HTERT RPE-1 (cell line): Measurements from ENCODE around the gene PDXP.

Source experiments
- in situ Hi-C: fragments of 300-500 bp; cut with MboI; formaldehyde crosslinking; loops from 4 replicates; pipeline ENCODE4 v1.14.3; 2020; ENCODE audit warnings: low sequenced_read_pairs

PDXP gene

DNA sequence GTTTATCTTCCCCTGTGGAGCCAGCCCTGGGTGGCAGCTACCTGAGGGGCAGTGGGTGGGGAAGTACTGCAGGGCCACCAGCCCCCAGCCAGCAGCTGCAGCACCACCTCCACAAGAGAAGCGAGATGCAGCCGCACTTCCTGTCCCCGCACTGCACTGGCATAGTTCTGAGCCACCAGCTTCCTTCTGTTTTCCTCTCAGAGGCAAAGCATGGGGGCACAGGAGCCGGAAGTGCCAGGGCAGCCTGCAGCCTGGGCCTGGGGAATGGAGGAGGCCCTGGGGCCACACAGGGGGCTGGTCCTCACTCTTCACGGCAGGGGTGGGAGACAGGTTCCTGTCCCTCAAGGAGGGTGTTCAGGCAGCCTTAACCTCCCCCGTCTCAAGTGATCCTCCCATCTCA lies 31.0 kb upstream of the PDXP start:
- in situ Hi-C loops: no loop called here

DNA sequence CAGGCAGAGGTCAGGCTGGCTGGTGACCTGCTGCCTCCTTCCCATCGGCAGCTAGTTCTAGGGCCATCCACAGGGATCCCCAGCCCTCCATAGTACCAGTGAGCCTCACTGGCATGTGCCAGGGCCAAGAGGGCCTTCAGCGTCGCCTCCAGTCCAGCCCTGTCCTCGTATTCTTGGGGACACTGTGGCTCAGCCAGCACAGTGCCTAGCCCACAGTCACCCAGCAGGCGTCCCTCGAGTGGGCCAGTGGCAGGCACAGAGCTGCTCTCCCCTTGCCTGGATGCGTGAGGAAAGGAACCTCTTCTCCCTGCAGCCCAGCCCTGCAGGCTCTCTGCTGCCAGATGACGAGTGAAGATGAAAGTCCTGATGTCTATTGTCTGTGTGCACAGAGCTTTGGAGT lies 29.7 kb upstream of the PDXP start:
- in situ Hi-C loops: no loop called here

DNA sequence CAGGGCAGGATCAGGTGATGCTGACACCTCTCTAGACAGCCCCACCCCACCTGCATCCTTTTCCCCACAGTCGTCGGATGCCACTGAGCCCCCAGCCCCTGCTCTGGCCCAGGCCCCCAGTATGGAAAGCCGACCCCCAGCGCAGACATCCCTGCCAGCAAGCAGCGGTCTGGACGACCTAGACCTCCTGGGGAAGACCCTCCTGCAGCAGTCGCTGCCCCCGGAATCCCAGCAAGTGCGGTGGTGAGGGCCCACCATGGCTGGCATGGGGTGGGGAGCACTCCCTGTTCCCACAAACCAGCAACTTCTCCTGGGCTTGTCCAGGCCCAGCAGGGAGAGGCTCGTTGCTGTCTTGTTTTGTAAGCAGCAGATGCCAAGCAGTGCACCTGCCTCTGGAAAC lies 28.6 kb upstream of the PDXP start:
- in situ Hi-C loops: no loop called here

DNA sequence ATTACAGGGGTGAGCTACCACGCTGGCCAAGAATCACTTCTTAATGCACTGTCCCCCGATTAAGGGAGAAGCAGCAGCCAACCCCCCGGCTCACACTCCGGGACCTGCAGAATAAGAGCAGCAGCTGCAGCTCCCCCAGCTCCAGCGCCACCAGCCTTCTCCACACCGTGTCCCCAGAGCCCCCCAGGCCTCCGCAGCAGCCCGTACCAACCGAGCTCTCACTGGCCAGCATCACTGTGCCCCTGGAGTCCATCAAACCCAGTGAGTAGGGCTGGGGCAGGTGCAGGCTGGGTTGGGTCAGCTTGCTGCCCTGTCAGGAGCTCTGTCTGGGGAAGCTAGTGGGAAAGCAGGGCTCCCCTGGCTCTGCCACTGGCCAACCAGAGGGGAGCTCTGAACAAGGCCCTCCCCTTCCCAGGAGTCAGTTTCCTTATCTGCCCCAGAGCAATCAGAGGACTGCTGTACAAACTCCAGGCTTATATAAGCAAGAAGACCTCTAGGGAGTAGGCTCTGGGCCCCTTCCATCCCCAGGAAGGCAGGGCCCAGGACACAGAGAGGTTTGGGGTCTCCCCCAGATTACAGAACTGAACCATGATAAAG lies 27.6 kb upstream of the PDXP start:
- in situ Hi-C loops: no loop called here

DNA sequence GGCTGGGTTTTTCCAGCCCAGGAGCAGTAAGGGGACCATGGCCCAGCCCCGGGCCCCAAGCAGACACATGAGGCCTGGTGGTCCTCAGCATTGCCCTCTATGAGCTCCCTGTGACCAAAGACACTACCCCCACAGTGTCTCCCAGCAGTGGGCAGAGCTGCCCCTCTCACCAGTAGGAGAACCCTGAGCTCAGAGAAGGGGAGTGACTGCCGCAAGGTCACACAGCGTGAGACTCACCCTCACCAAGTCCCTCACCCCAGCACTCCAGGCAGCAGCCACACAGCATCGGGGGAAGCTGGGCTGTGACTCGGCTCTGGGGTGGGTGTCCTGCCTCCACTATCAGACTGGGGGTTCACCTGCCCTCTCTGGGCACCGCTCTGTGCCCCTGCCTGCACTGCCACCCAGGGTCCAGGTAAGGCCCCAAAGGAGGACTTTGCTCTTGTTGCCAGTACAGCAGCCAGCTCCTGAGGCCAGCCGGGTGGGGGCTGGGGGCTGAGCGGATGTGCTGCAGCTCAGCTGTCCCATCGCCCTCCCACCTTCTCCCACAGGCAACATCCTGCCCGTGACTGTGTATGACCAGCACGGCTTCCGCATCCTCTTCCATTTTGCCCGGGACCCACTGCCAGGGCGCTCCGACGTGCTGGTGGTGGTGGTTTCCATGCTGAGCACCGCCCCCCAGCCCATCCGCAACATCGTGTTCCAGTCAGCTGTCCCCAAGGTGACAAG lies 26.9 kb upstream of the PDXP start:
- in situ Hi-C loops: no loop called here

DNA sequence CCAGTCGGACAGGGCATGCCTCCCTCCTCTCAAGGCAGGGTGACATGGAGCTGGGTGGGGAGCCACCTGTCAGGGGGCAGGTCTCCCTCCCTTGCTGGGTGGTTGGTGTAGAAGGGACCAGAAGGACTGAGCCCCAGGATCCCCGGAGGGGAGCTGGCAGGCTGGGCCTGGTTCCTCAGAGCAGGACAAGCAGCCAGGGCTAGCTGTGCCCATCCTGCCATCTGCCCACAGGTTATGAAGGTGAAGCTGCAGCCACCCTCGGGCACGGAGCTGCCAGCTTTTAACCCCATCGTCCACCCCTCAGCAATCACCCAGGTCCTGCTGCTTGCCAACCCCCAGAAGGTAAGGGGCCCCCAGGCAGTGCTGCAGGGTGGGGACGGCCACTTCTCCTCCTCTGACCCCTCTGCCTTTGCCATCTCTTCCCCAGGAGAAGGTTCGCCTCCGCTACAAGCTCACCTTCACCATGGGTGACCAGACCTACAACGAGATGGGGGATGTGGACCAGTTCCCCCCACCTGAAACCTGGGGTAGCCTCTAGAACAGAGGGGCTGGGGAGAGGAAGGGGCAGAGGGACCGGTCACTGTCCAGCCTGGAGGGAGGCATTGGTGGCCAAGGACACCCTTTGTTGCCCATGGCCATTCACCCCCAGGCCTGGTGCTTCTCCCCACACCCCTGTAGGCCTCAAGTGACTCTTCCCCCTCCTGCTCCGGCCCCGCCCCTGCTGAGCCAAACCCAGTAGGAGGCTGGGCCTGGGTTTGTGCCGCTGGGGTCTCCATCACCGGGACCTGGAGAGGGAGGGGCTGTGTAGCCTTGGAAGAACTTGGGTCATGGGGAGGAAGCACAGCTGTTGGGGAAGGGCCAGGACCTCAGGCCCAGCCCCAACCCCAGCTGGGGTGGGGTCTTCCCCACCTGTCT lies 26.1 kb upstream of the PDXP start:
- in situ Hi-C loops: no loop called here

DNA sequence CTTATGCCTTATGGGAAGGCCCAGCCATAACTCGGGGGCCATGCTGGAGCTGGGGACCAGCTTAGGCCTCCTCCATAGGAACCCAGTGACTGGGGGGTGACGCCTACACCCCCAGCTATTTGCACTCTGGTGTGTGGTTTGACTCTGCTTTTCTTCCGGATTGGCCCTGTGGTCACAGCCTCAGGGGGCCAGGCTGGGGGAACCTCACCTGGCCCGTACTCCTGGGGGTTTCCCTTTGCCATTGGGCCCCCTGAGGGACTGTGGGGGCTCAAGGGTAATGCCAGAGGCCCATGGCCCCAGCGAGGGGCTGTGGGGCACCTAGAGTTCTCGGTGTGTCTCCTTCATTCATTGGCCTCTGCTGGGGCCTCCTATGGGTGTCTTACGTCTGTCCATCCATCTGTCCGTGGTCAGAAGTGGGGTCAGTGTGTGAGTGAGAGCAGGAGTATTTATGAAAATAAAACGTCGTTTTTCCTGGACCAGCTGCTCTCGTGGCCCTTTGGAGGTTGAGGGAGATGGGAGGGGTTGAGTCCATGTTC lies 25.4 kb upstream of the PDXP start:
- in situ Hi-C loops: no loop called here

DNA sequence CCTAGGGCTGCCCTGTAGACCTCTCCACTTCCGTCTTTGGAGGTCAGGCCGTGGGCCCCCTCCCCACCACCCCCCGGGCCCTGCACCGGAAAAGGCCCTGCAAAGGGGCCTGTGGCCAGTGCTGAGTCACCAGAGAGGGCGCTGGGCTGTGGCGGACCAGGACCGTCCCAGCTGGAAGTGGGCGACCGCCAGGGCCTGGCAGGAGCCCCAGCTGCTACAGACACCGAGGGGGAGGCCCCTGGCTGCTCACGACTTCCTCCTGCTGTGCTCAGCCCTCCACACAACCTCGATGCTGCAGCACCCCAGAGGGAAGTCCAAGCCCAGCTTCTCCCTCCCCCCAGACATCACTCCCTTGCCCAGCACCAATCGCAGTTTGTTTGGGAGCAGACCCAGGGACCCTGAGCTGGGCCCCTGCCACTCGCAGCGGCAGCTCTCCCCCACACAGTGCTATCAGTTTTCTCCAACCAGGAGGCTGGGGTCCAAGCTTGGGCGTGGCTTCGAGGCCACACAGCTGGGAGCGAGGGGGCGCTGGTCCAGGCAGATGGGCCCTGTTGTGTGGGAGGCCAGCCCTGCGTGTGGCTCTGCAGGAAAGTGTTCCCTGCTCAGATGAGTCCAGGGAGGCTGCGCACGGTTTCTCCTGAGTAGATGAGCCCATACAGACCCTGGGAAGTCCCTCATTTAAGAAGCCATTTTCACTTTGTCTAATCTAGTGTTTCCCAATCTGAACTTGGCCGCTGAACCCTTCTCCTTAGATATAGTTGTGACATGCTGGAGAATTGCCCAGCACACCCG lies 24.7 kb upstream of the PDXP start:
- in situ Hi-C loops: no loop called here

DNA sequence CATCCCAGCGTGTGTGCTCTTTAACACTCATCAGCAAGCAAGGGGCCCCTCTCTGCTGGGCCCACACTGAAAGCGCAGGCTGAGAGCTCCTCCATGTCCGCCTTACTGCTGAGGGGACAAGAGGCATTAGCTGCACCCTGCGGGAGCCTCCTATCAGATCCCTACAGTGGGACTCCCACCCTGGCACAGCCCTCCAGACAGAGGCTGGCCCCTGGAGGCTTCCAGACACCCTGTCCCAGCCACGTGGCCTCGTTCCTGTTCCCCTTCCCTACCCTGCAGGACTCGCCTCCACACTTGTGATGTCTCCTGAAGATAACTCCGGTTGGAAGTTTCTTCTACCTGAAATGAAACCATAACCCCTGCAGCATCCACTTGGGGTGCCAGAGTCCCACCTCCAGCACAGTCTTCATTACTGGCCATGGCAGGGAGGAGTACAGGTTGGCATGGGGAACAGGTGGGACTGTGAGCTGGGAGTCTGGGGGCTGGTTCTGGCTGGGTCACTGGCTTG lies 24.1 kb upstream of the PDXP start:
- in situ Hi-C loops: no loop called here

DNA sequence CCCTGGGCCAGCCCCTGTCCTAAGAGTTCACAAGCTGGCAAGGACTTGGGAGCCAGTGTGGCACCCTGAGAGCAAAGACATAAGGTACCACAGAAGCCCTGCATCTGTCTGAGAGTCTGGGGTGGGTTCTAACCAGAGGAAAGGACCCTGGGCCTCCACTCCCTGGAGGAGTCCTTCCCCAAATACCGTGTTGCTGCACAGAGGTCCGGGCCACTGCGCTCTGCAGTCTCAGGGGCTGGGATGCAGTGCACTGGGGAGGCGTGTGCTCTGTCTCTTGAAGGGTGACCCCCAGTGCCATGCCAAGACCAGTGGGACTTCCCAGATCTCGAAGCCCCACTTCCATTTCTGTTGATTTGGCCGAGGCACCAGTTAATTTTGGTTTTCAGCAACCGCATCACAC lies 23.4 kb upstream of the PDXP start:
- in situ Hi-C loops: no loop called here

DNA sequence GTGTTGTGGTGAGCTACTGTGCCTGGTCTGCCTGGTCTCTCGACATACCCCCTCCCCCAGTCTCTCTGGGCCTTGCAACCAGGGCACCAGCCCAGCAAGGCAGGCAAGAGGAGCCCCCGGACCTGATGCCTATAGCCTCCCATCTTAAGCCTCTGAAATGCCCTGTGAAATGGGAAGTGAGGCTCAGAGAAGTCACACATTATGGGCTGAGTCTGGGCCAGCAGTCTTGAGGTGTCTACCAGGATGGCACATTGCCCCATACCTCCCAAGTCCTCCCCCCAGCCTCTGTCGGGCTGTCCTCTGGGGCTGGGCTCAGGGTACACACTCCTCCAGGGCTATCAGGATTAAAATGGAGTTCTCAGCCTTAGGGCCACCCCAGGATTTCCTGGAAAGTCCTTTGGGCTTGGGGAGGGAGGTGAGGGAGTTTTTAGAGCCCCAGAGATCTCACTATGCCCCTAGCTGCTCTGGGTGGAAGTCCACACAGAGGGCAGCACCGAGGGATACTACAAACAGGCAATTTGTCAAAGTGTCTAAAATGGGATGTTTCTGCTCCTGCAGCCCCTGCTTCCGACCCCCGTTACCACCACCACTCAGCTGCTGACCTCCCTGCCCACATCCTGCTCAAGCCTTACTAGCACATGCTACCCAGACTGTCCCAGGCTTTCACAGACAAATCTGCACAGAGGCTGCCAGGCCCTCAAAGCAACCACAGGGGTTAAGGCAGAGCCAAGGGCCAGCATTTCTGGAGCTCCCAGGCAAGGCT lies 22.2 kb upstream of the PDXP start:
- in situ Hi-C loops: no loop called here

DNA sequence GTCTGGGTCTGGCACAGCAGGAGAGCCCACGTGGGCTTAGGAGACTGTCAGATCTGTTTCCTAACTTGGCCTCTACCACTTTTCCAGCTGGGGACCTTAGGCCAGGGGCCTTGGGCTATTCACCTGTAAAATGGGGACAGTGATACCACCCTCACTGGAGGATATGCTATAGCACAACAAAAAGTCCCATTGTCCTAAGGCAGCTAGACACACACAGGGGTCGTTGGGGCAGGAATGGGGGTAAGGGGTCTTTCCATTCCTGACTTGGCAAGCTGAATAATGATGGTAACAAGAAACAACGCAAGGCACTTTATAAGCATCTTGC lies 21.6 kb upstream of the PDXP start:
- in situ Hi-C loops: no loop called here

DNA sequence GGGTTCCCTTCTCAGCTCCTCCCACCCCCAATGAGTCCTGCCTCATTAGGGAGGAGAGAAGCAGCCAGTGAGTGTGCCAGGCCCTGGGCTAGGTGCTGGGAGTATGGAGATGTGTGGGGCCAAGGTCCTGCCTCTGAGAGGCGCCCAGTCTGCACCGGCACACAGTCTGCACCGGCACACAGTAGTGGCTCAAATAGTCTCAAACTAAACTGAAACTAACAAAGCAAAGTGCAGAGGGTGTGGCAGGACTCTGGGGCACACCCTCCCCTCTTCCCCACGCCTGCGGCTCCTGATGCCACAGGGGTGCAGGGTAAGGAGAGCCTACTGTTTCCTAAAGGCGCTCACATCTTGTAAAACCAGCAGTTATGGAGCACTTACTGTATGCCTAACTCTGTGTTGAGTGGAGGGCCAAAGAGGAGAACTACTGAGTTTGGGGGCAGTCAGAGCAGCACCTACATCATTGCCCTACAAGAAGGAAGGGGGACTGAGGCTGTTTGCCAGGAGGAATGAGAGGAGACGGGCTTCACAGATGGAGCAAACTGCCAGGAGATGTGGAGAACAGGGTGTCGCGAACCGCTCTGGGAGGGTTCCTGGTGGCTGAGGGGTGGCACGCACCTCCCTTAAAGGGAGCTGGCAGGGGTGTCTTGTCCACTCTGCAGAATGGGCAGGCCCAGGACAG lies 20.0 kb upstream of the PDXP start:
- in situ Hi-C loops: no loop called here

DNA sequence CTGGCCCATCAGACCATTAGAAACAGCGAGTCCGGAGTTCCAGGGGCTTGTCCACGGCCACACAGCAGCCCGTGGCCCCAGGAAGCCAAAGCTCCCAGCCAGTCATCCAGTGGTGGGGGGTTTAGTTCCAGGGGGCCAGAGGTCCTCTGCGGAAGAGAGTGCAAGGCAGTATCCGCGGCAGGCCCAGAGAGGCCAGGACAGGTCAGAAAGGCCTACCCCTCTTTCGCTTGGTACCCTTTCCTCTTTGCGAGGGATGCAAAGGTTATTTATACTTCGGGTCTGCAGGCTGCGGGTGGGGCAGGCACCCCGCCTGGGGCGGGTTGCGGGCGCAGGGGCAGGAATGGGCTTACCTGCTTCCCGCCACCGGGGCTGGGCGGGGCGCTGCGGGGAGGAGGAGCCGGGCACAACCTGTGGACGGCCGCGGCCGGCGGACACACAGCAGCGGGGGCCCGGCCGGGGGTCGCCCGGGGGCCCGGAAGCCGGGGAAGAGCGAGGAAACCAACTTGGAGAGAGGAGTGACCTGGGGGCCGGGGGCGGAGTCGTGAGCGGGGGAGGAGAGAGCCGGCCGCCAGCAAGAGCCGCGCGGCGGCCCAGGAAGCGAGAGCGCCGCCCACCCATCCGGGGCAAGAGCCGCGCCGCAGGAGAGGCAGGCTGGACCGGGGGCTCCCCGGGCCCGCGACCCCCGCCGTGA lies 19.3 kb upstream of the PDXP start, which contains the start of gene SH3BP1:
Gene SH3BP1, plus strand, starts transcription at position 600 of the 691 bp plus-strand sequence. CDS start 119 bp downstream, outside the sequence.
- in situ Hi-C loops: no loop called here

DNA sequence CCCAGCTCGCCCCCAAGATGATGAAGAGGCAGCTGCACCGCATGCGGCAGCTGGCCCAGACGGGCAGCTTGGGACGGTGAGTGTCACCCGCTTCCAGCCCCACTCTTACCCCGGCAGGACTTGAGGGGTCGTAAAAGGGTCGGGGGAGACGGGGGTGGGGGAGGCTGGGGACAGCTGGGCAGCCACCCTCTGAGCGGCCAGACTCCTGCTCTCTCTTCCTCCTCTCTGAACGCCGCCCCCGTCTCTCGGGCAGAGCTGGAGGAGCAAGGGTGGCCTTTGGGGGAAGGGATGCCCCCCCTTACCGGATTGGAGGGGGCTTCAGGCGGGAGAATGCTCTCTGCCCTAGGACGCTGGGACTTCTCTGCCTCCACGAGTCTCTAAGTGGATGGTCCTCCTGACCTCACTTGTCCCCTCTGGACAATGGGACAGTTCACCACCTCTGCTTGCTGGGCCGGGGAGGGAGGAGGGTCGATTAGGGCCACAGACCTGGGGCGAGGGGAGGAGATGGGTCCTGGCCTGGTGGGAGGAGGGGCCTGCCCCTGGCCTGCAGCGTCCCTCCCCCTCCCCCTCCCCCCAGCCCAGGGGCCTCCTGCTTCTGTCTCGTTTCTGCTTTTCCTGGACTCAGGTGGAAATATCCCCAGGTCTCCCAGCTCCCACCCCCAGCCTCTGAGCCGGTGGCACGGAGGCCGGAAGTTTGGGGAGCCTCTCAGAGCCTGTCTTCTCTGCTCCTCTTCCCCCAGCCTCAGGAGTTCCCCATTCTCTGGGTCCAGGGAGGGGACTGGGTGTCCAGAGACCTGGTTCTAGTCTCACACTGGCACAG lies 18.5 kb upstream of the PDXP start:
- in situ Hi-C loops: no loop called here

DNA sequence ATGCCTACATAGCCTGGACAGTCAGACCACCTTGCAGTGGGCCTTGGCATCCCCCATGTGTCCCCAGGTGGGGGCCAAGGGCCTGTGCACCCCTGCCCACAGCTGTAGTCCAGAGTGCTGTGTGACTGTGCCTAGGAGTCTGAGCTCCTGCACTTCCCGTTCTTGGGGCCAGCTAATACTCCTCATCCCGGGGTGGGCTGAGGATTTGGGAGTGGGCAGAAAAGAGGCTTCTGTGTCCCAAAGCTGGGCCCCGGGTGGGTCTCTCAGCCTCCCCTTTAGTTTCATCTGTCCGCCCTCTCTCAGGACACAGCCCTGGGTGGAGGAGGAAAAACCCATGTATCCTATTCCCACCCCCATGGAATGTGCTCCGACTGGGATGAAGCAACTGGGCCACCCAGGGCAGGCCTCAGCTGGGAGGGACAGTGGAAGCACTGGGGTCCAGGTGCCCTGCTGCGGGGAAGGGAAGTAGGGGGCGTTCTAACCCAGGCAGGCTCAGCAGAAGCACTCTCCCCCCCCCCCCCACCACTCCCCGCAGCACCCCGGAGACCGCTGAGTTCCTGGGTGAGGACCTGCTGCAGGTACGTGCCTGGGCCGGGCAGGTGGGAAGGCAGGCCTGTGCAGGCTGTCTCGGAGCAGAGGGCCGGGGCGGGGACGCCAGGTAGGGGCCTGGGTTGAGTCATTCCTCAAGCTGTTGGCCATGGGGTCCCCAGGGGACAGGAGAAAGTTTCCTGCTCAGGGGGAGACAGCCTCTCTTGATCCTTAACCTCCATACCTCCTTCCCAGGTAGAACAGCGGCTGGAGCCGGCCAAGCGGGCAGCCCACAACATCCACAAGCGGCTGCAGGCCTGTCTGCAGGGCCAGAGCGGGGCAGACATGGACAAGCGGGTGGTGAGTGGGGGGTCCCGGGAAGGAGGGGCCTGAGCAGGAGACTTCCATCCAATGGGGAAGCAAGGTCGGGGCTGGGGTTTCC lies 17.6 kb upstream of the PDXP start:
- in situ Hi-C loops: no loop called here

DNA sequence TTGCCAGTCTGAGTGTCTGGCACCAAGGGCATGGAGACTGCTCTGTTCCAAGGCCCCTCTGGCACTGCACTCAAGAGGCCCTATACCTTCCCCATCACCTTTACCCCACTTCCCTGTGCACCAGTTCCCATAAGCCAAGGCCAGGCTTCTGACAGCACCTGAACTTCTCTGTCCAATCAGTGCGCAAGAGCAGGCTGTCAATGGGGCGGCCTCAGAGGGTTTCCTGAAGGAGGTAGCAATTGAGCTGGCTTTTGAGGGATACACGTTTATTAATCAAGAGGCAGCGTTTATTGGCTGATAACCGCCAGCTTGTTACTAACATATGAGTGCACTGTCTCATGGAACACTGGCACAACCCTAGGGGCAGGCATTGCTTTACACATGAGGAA lies 17.0 kb upstream of the PDXP start:
- in situ Hi-C loops: no loop called here
